HG02943 (cell line): Measurements from ENCODE around the gene RAB36.

ENCODE experiments used
- ATAC-seq: cut with Tn5 transposase; IDR thresholded peaks from one replicate; pipeline ENCODE4 v1.9.1; 2021; ENCODE audit warnings: mild to moderate bottlenecking, low read depth, moderate library complexity; ENCODE audit not compliant: unreplicated experiment

The RAB36 gene

DNA sequence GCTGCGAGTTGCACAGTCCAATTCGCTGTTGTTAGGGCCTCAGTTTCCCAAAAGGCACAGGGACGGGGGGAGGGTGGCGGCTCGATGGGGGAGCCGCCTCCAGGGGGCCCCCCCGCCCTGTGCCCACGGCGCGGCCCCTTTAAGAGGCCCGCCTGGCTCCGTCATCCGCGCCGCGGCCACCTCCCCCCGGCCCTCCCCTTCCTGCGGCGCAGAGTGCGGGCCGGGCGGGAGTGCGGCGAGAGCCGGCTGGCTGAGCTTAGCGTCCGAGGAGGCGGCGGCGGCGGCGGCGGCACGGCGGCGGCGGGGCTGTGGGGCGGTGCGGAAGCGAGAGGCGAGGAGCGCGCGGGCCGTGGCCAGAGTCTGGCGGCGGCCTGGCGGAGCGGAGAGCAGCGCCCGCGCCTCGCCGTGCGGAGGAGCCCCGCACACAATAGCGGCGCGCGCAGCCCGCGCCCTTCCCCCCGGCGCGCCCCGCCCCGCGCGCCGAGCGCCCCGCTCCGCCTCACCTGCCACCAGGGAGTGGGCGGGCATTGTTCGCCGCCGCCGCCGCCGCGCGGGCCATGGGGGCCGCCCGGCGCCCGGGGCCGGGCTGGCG lies 35.1 kb downstream of the RAB36 start, which contains the start of gene BCR:
BCR (plus strand) TSS at position 209 of the 592 bp plus-strand sequence. CDS start 452 bp downstream, outside the sequence.
- ATAC-seq = no peak

DNA sequence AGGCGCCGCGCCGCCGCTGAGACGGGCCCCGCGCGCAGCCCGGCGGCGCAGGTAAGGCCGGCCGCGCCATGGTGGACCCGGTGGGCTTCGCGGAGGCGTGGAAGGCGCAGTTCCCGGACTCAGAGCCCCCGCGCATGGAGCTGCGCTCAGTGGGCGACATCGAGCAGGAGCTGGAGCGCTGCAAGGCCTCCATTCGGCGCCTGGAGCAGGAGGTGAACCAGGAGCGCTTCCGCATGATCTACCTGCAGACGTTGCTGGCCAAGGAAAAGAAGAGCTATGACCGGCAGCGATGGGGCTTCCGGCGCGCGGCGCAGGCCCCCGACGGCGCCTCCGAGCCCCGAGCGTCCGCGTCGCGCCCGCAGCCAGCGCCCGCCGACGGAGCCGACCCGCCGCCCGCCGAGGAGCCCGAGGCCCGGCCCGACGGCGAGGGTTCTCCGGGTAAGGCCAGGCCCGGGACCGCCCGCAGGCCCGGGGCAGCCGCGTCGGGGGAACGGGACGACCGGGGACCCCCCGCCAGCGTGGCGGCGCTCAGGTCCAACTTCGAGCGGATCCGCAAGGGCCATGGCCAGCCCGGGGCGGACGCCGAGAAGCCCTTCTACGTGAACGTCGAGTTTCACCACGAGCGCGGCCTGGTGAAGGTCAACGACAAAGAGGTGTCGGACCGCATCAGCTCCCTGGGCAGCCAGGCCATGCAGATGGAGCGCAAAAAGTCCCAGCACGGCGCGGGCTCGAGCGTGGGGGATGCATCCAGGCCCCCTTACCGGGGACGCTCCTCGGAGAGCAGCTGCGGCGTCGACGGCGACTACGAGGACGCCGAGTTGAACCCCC lies 35.8 kb downstream of the RAB36 start:
- no peak for ATAC-seq

DNA sequence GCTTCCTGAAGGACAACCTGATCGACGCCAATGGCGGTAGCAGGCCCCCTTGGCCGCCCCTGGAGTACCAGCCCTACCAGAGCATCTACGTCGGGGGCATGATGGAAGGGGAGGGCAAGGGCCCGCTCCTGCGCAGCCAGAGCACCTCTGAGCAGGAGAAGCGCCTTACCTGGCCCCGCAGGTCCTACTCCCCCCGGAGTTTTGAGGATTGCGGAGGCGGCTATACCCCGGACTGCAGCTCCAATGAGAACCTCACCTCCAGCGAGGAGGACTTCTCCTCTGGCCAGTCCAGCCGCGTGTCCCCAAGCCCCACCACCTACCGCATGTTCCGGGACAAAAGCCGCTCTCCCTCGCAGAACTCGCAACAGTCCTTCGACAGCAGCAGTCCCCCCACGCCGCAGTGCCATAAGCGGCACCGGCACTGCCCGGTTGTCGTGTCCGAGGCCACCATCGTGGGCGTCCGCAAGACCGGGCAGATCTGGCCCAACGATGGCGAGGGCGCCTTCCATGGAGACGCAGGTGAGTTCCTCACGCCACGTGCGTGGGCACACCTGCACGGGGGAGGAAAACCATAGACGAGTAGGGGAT lies 36.5 kb downstream of the RAB36 start:
- no peak for ATAC-seq

DNA sequence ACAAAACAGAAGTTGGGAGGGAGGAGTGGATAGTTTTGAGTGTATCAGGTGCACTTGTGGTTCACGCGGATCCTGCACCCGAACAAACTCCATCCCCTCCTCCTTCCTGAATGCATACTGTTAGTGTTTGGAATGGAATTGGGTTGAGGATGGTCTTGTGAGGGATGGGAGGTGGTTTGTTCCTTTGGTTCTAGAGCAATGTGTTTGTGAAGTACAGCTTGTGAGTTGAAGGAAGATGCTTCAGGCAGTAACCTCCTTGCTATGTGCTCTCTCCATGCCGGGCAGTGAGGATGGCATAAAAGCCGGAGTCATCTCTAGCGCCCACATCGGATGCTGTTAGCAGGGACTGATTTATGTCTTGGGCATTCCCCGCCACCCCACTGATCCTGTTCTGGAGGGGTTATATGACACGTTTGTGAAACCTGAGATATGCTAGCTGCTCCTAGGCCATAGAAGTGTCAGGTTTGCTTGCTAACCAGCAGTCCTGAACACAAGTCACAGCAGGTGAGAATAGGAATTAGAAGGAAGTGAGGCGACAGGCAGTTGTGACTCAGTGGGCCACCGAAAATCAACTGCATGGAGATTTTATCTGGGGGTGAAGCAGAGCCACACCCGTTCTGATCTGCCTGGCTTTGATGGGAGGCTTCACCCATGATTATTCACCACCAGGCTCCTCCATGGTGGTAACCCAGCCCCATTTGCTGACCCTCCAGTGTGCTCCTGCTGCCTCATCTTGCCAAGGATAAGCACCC lies 37.2 kb downstream of the RAB36 start:
- no peak for ATAC-seq

DNA sequence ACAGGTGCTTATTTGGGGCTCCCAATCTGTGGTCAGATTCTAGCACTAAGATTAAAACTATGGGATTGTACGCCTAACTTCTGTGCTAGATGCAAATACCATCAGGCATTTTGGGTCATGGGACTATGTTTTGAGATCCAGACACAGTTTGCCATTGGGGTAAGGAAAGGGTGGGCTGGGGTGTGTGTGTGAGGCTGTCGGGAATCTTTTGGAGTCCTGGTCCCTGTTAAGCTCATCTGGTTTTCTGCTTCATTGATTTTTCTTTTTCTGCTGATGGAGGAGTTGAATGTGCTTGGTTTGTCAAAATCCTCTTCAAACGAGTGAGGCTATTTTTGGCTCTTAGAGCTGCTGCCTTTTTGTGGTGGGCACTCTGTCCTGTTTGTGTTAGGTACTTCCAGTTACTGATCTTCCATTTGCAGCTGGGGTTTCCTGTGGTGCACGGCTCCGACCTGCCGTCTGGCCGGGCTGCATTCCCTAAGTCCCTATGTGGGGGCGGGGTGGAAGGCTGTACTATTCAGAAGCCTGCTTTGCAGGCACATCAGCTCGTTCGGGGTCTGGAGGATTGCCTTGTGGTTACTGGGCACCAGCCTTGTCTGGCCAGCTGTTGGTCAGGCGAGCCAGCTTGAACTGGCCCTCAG lies 37.9 kb downstream of the RAB36 start:
- no peak for ATAC-seq

DNA sequence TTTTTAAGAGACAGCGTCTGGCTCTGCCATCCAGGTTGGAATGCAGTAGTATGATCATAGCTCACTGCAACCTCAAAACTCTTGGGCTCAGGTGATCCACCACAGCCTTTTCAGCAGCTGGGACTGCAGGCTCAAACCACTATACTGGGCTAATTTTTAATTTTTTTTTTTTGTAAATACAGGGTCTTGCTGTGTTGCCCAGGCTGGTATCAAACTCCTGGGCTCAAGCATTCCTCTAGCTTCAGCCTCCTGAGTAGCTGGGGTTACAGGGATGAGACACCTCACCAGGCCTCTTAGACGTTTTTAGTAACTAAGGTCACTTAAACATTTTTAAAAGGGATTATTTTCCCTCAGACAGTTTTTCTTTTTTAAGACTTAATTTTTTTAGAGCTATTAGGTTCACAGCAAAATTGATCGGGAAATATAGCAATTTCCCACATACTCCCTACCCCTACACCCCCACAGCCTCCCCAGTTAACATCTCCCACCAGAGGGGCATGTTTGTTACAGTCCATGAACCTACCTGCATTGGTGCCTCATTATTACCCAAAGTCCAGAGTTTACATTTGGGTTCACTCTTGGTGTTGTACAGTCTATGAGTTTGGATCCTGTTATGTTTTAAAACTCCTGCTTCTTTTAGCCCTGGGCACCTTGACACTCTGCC lies 39.0 kb downstream of the RAB36 start:
- ATAC-seq = no peak

DNA sequence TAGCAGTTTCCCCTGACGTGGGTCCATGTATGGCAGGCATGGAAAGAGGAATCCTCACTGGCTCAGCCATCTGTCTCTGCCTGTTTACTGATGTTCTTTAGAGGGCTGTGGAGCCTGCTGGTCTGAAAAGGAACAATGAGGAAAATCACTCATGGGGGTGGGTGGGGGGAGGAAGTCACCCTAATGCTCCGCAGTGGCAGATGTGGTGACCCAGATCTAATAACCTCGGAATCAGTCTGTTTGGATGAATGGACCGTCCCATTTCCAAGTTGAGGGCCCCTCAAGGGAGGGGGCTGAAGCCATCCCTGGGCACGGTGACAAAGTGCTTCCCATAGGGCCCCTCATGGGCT lies 39.5 kb downstream of the RAB36 start:
- ATAC-seq = no peak

DNA sequence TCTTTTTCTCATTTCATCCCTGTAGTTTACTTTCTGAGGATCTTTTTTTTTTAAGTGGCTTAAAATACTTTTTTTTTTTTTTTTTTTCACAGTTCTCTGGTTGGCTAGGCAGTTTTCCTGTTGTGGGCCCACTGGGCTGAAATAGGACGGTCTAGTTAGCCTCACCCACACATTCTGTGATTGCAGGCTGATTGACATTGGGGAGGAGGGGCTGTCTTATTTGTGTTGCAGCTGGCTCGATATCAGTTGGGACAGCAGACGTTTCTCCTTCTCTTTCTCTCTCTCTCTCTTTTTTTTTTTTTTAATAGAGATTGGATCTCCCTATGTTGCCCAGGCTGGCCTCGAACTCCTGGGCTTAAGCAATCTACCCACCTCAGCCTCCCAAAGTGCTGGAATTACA lies 41.9 kb downstream of the RAB36 start:
- no peak for ATAC-seq

DNA sequence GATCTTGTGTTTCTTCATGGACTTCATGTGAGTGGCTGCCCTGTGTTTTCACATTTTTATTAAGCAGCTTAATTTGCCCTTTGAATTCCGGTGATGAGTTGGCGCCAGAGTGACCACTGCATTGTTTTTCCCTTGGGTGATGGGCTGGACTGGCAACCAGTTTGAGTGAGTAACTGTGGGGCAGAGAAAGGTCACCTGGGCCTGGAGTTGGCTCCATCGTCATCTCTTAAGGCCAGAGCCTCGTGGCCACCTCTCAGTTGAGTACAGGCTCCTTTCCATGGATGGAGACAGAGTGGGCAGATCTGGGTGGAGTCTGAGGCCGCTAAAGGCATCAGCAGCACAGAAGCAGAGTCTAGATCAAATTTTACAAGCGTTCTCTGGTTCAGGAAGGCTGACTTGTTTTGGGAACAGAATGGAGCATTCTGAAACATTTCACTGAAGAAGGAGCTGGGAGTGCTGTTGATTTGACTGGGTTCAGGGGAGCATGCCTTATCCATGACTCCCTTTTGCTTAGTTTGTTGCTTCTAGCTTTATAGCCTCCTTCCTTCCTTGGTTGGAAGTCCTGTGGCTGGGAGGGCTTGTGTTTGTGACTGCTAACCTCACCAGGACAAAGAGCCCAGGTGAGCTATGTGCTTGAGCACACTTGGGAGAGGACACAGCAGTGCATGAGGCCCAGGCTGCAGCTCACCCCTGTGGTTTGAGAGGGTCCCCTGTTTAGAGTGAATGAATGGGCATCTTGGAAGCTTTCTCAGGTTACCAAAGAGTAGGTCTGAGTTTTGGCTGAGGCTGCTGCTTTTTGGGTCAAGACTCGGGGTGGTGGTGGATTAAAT lies 42.8 kb downstream of the RAB36 start:
- no peak for ATAC-seq

DNA sequence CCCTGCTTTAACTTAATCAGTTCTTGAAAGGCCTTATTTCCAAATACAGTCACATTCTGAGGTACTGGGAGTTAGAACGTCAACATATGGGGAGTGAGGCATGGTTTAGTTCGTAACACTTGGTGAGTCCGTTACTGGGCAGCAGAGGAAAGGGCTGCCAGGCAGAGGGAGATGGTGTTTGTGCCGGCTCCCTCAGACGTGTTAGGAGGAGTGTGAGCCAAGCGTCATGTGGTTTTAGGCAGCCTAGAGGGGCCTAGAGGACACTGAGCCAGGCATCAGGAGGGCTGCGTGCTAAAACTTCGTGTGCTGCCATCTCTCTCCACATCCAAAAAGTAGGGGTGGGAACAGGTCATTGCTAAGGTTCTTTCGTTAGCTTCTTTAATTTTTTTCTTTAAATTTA lies 45.2 kb downstream of the RAB36 start:
- ATAC-seq = no peak

DNA sequence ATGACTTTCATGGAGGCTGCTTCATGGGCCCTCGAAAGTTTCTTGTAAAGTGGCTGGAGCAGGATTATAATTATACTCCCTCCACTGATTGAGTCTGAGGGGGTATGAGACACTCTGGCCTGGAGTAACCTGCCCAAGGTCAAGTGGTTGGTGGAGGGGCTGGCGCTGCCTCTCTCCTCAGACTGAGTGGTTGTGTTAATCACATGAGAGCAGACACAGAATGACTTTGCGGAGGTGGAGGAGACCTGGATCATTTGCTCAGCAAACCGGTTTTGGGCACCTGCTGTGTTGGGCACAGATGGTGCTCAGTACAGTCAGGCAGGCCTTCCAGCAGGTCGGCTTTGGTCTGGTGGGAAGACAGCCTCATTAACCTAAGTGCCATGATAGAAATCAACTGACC lies 46.9 kb downstream of the RAB36 start:
- no peak for ATAC-seq

DNA sequence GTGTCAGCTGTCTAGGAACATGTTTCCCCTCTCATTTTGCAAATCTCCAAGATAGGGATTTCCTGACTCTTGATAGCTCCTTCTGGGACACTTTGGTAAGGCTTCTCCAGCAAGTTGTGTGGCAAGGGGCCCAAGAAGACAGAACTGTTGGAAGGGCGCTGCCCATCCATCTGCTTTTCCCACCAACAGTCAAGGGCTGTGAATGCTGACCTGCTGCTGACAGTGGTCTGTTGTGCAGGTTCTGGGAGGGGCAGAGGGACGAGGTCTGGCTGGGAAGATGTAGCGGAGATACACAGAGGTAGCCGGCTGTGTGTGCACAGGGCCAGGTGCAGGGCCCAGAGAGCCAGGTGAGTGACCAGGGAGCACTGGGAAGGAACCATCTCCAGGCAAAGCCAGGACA lies 47.3 kb downstream of the RAB36 start:
- no peak for ATAC-seq

DNA sequence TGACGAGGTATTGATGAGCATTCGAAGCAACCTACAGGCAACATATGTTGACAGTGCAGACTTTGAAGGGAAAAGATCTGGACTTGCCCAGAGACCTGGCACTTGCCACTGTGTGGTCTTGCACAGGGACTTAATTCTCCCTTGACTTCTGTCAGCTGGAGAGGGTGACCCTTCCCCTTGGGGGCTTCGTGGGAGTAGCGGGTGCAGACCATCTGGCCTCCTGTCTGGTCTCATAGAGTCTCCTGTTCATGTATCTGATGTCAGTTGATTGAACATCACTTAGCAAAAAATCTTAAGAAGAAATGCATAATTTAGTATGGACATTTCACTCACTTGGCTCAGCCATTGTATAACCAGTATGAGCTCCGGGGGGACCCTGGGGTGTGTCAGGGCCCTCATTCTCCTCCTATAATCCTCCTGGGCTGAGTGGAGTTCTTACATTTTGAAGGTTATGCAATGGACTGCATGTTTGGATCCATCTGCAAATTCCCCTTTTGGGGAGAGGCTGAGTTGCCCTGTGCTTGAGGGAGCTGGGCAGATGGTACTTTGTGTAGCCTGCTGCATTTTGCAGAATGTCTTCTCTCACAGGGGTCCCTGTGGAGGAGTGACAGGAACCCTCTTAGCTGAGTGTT lies 48.0 kb downstream of the RAB36 start:
- no peak for ATAC-seq

DNA sequence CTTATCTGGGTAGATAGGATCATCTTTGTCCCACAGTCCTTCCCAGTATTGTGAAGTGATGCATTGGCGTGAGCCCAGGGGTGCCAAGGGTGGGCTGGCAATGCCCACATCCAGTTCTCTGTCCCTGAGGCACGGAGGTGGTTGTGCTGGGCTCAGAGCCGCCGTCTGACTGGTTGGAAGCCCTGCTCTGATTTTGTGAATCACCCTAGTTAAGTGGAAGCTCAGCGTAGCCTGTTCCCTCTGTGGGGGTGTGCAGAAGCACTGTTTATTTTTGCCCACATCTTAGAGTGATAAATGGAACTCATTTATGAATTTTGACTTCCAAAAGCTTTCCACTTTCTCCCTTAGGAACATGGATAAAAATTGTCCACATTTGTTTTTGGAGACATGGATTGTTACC lies 48.6 kb downstream of the RAB36 start:
- ATAC-seq = no peak

DNA sequence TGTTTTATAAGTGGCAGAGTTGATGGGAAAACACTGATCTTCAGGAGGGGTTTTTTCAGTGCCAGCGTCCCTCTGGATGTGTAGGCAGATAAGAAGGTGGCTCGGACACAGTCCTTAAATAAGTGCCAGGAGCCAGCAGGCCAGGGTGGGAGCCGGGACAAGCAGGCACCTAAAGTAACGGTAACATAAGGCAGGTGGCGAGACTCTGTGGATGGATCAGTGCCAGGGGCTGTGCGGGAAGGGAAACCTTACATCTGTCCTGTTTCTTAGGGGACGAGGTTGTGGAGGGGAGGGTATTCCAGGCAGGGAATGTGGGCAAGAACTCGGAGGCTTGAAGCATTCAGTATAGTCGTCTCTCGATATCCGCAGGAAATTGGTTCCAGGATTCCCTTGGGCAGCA lies 50.9 kb downstream of the RAB36 start:
- no peak for ATAC-seq

DNA sequence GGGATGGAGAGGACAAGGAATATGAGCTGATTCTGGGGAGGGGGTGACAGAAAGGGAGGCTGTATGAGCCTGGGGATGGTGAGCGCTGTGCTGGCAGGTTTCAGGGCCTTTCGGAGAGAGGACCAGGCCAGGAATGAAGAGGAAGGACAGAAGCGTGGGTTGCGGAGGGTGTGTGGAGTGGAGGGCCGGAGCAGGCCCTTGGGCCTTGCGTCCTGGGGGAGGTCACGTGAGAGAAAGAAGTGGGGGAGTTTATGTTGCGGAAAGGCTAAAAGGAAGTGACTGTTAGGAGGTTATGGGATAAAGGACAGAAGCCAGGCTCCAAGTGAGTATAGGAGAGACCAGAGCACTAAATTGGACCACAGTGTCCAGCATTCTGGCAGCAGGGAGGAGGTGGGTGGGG lies 52.6 kb downstream of the RAB36 start:
- ATAC-seq = no peak

DNA sequence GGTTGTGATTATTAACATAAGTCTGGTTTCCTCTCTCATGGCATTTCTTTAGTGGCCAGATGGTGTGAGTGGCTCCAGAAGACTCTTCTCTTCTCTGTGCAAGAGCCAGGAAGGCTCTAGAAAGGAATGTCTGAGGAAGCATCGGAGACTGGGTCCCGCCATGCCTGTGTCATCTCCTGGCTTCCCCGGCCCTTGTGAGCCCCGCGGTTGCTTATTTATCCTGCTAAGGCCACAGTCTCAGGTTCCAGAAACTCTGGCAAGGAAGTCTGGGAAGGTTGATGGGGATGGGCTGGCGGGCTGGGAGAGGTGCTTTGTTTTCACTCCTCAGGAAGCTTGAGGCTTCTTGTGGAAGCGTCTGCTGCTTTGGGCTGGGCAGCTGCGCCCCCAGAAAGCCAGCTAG lies 53.9 kb downstream of the RAB36 start:
- no peak for ATAC-seq

DNA sequence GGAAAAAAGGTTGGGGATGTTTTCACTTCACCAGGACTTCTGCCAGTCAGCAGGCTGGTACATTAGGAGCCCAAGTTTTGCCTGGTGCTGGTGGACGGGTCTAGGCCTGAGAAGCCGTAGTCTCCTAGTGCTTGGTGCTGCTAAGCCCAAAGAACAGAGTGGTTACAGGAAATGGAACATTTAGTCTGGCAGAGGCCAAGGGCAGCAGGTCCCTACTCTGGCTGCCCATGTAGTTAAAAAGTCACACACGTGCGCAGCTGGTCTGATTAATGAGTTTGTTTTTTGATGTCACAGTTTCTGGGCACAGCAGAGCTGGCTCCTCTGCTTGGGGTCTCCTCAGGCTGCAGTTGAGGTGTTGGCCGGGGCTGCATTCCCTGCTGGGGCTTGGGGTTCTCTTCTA lies 55.6 kb downstream of the RAB36 start:
- ATAC-seq = no peak
